ENCODE data around the gene CWC15.
"Not testable (repeated sequence)": the region's sequence is repeated elsewhere in the genome, so short reads cannot be mapped to it uniquely, and the experiment has no call there.

CWC15 gene

DNA sequence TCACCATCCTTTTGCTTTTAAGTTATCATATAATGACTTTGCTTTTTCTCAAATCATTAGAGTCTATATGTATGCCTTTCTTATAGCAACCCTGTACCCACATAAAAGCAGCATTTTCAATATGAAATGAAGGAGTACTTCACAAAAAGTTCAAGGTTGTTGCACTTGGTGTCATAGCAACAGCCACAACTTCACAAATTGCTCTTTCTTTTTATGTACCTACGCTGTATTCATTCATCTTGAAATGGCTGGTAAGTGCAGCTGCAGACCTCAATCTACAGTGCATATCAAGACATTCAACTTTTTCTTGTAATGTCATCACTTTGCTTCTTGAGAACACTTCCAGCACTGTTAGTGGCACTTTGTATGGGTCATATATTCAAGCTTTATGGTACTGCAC is 18.6 kb downstream of the CWC15 start:
- no peak for DNase-seq (ENCODE audit: low read depth in 2 of 2)

DNA sequence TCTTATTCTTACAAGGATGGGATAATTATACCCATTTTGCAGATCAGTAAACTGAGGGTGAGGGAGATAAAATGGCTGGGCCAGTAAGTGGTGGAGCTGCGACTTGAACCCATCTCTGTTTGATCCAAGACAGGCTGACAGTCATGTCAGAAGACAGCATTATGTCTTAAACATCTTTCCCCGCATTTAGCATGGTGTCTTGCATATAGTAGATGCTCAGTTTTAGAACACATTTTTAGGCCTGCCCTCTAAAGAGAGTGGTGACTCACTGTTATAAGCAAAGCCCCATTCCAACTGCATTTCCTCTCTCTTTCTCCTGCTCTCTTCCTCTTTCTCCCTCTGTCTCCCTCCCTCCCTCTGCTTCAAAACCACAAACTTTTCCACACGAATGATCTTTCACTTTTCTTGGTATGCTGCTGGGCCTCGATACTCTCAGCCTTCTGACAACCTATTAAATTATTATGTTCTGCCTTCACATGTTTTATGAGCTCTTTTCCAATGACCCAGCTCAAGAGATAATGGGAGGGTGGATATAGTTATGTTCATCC is 25.2 kb downstream of the CWC15 start:
- peak; percentile 78 to 79 for DNase-seq (ENCODE audit: low read depth in 2 of 2)

DNA sequence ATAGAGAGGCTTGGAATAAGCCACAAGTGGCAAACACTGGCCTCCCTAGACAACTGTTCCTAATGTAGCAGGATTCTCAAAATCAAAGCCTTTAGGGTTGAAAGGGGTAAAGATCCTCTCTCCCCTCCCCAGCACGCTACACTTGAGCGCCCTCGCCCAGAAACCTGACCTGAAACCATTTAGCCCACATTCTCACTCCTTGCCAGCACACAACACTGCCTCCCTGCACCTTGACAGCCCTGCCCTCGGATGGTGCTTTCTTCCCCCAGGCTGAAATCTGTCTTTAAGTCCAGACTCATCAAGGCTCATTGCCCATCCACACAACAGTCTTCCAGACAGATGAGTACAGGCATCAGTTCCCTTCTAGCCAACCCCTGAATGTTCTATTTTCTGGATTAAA is 26.5 kb downstream of the CWC15 start:
- no peak for DNase-seq (ENCODE audit: low read depth in 2 of 2)

DNA sequence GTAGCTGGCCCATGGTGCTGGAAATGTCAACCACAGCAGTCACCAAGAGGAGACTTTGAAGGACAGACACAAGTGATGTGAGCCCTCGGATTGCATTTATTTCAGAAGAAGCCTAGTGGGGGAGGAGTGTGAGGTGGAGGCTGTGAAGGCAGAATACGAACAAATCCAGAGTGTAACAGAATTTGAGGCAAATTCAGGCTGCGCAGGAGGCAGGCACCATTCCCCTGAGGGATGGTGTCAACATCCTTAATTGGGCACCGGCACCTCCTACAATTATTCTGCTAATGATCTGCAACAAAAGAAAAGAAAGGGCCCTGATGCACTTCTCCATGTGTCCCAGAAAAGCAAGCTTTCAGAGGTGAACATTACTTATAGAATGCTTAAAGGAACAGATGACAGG is 32.2 kb downstream of the CWC15 start:
- DNase-seq (ENCODE audit: low read depth in 2 of 2), result no peak

DNA sequence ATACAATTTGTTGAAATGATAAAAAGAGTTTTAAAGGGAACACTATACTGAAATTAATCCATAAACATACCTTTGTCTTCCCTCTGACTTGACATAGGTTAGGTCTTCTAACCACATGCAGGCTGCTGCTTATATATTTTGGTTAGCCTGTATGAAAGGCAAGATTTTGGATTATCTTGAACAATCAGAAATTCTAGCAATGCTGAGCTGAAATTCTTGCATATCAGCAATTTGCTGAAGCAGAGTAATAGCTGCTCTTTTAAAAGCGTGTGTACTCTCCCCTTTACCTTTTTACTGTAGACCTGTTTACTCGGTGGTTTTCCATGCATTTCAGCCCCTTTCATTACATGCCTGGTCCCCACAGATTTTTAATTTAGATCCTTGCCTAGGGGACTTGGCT is 34.0 kb downstream of the CWC15 start:
- no peak for DNase-seq (ENCODE audit: low read depth in 2 of 2)

DNA sequence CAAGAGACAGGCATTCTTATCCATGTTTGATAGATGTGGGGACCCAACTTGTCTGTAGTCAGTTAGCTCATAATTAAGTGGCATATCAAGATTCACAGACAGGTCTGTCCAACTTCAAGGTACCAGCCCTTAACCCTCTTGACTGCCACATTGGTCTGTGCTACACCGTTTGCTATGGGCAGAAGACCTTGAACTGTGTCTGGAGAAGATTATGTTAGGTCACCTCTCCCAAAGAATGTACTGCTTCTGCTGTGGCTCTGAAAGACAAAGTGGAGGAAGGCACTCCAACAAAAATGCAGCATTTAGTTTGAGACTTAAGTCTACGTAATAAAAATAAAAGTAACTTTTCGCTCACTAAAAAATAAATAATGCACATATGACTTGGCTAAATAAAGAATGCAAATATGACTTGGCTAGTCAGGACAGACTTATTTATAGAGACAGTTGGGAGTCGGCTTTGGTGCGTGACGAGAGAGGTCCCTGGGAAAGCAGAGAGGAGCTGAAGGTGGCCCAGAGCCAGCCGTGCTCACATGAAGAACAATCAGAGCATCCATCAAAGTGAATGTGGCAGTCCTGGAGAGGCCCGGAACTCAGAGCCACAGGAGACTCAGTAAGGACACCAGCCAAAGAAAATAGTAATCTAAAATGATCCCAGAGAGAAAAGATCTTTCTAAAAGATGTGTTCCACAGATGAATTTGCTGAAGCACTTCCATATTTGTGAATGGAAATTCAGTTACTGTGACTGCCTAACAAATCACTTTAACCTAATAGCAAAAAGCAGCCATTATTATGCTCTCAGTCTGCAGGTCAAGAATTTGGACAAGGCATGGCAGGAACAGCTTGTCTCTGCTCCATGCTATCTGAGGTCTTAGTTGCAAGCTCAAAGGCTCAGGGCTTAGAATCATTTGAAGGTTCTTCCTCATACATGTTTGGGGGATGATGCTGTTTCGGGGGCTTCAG is 35.0 kb downstream of the CWC15 start:
- DNase-seq (ENCODE audit: low read depth in 2 of 2), result peak; percentile 82 to 87

DNA sequence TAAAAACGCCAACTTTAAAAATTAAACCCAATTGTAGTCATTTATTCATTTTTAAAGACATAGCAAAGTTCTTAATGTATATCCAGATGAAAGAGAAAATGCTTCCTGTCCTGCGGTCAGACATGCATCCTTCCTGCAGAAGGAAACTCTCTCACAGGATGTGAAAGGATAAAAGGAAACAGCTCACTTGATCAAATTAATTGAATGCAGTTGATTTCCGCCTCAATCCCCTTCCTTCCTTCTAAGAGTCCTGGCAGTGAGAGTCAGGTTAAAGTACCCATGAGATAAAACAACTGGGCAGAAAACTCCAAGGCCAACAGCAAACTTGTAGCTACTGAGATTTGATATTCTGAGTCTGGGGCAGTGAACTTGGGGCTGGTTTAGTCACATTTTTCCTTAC is 38.5 kb downstream of the CWC15 start:
- DNase-seq (ENCODE audit: low read depth in 2 of 2), result no peak

DNA sequence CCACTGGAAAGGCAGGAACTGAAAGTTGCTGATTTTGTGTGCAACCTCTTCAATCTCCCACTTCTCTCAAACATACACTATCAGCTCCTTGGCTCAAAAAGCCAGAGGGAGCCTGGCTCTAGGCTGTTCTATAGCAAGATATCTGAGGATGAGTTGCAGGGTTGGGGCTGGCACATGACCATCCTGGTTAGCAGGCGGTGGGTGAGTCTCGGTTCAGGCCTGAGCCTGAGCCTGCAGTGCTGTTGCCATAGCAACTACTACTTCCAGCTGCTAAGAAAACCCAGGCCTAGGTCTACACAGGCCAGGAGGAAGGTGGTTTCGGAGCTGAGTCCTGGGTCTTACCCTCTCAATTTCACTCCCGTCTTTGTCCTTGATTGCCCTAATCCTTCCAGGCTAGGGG is 39.0 kb downstream of the CWC15 start:
- DNase-seq (ENCODE audit: low read depth in 2 of 2), result no peak

DNA sequence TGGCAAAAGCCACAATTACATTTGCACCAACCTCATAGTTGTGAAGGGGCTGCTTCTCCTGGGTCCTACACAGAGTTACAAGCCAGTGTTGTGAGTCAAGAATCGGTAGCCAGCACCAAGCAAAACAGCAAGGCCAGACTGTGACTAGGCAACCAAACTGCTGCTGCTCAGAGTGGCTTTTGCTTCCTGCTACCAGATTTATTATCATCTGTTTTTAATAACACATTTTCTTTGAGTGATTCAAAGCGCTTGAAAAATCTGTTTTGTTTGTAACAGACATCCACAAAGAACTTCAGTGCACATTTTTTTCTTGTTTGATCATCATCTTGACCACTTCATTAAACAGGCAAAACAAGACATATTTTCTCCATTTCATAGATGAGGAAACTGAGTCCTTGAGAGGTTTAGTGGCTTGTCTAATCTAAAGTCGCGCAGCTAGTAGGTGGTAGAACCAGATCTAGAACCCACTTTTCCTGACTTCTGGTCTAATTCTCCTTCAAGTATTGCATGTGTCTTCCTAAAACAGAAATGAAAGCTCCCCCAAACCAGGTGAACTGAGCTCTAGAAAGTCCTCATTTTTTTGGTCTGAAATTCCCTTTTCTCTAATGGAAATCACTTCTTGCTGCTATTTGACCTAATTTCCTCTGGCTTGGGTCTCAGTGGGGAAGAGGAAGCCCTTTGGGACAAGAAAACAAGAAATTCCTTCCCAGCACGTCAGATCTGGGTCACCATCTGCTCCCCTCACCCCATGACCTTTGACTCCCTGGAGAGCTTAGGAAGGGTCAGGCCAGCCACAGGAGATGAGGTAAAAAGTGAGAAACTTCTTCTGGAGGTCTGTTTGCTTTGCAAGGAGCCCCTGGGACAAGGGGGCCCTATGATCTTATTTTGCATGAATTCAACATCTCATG is 39.9 kb downstream of the CWC15 start:
- DNase-seq (ENCODE audit: low read depth in 2 of 2), result peak; percentile 95 to 96

DNA sequence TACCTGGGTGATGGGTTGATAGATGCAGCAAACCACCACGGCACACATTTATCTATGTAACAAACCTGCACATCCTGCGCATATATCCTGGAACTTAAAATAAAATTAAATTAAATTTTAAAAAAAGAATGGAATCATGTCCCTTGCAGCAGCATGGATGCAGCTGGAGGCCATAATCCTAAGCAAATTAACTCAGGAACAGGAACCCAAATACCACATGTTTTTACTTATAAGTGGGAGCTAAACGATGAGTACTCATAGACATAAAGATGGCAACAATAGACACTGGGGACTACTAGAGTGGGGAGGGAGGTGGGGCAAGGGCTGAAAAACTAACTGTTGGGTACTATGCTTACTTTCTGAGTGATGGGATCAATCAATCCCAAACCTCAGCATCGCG is 40.9 kb downstream of the CWC15 start:
- DNase-seq (ENCODE audit: low read depth in 2 of 2), result no peak

DNA sequence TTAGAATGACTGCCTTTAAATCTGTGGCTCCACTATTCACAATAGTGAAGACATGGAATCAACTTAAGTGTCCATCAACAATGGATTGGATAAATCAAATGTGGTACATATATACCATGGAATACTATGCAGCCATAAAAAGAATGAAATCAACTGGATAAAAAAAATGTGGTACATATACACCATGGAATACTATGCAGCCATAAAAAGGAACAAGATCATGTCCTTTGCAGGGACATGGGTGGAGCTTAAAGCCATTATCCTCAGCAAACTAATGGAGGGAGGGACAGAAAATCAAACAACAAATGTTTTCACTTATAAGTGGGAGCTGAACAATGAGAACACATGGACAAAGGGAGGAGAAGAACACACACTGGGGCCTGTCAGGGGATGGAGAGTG is 41.3 kb downstream of the CWC15 start:
- DNase-seq (ENCODE audit: low read depth in 2 of 2), result not testable (repeated sequence)

DNA sequence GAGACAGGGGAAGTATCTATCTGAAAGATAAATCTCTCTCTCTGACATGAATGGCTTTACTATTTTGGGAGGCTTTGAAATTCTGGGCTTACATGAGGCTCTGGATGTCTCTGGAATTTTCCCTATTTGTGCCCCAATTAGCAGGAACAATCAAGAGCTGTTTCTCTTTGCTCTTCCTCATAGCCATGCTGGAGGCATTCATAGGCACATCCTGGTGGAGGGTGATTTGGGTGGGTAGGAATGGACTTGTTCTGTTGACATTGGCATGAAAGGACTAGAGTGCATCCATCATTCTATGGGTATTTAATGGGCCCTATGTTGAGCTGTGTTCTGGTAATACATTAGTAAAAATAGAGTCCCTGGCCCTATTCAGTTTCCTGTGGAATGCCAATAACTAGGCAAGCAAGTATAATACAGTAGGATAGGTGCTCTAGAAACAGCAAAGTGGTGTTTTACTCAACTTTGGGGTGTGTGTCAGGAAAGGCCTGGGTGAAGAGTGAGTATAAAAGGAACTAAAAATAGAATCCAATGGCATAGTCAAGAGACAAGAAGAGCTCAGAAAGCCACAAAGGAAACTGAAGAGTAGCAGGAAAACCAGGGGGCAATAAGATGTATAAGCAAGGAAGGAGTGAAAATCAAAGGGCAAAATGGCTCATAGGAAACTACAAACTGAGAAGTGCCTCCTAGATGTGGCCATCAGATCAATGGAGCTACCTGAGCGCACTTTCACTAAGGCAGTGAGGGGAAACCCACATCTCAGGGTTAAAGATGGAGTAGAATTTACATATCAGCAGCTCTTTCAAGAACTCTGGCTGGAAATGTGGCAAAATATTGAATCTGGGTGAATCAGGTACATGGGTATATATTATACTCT is 45.0 kb downstream of the CWC15 start:
- no peak for DNase-seq (ENCODE audit: low read depth in 2 of 2)

DNA sequence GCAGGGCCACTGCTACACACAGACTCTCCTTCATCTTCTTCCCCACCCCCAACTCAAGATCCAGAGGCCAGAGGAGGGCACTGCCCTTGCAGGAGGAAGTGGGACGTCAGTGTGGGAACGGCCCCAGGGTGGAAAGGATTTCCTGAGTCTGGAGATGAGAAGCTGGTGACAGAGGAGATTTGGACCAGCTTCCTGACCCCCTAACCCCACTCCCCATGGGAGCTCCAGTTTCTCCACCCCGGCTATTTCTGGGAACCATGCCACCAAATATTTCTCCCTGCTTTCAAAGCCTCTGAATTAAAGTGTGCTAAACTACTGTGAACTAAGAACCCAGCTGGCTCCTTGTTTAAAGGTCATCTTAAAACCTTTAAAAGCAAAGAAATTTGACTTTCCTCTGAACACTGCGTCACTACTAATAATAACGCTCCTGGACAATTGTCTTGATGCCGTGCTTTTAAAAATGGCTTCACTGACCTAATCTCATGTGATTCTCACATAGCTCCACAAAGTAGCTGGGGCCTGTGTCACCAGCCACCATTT is 46.6 kb downstream of the CWC15 start:
- DNase-seq (ENCODE audit: low read depth in 2 of 2), result peak; percentile 75

DNA sequence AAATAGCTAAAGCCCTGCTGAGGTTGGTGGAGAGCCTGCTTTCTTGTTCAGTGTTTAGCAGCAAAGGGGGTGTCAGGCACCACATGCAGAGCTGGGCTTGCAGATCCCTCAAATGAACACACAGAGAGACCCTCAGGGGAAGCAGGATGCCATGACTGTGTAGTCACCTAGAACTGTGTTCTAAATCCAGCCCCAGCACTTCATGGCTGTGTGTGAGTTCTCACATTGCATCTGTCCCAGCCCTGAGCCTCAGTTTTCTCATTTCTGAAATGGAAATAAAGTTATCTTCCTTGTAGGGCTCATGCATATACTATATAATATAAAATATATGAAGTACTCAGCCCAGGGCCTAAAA is 47.1 kb downstream of the CWC15 start:
- no peak for DNase-seq (ENCODE audit: low read depth in 2 of 2)

DNA sequence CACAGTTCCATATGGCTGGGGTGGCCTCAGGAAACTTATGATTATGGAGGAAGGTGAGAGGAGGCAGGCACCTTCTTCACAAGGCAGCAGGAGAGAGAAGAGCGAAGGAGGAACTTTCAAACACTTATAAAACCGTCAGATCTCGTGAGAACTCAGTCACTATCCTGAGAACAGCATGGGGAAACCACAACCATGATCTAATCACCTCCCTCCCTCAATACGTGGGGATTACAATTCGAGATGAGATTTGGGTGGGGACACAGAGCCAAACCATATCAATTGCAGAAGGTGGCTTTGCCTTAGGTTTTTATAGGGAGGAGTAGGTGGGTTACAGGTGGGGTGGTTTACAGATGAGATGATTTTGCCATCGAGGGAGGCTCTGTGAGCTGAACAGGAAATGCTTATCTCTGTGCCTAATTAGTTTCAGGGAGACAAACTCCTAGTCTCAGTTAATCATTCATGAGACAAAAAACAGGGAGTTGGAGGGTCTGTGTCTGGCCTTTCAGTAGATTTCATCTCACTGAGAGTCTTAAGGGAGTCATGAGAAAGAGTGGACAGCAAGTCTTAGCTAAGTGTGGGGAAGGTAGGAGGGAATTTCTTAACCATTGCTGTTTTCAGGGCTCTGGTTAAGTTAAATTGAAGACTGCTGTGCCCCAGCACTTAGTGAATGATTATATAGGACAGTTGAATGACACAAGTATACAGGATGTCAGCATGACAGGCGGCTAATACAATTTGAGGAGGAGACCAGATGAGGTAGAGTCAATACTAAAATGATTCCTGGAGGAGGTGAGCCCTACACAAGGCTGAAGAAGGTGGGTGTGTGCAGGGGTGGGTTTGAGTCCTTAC is 47.7 kb downstream of the CWC15 start:
- no peak for DNase-seq (ENCODE audit: low read depth in 2 of 2)

DNA sequence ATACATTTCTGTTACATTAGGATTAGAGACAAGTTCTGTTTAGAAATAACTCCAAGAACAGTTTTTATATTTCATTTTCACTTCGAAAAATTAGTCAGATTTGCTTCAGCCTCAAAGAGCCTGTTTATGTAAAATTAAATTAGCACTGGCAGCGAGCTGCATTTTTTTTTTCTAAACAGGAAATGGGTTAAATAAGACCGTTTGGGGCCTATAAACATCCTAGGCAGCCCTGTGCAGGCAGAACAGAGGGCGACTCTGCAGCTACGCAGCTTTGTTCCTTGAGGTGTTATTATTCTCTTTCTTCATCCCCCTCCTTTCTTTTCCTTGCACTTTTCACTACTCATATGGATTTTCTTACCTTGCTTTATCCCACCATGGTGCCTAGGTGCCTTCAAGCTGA is 48.7 kb downstream of the CWC15 start:
- DNase-seq (ENCODE audit: low read depth in 2 of 2), result no peak

DNA sequence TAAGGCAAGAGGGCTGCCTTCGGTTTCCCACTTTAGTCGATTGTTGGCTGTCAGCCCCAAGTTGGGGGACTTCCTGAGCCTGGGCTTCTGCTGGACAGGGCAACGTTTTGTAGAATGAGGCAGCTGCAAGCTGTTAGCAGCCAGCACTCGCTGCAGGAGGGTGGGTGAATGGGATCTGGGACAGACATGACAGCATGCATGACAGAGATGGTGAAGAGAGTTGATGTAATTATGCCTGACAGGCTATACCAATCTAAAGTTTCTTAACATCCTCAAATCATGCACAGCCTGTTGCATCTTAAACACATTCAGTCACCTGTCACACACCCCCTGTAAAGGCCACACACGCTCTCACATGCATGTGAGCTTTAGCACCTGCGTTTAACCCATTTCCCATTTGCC is 49.2 kb downstream of the CWC15 start:
- DNase-seq (ENCODE audit: low read depth in 2 of 2), result no peak

DNA sequence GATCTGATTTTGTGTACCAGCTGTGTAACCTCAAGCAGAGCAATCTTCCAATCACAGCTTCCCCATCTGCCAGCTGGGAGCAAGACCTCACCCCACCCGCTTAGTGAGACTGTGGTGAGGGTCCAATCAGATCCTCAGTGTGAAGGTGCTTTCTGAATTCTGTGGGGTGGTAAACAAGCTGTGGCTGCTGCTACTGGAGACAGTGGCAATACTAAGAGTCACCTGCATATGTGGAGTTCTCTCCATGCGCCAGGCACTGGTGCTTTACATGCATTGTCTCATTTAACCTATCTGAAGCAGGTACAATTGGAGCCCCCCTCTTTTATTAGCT is 50.4 kb downstream of the CWC15 start:
- DNase-seq (ENCODE audit: low read depth in 2 of 2), result no peak

DNA sequence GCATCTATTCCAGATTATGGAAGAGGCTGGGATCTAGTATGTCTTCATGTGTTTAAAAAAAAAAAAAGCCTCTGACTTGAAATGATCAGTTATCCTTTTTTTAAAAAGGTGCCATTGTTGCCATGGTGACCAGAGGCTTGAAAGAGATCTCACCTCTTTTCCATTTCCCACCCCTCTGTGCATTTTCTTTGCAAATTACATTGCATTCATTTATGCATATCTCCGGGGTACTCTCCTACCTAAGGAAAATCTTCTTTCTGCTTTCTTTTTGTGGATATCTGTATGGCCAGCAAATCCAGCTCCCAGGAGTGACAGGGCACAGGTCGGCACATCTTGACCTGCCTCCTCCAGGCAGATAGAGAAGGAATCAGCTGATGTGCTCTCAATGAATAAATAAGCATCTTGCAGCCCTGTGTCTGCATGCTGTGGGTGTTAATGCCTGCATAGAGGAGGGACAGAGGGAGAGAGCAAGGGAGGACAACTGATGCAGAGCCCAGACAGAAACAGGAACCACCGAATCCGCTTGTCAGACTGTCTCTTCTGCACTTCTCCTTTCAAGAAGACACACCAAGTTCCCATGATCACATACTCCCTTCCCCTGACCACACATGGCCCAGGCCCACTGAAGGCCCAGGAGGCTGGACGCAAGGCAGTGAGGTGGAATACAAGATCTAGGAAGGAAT is 50.9 kb downstream of the CWC15 start:
- DNase-seq (ENCODE audit: low read depth in 2 of 2), result no peak

DNA sequence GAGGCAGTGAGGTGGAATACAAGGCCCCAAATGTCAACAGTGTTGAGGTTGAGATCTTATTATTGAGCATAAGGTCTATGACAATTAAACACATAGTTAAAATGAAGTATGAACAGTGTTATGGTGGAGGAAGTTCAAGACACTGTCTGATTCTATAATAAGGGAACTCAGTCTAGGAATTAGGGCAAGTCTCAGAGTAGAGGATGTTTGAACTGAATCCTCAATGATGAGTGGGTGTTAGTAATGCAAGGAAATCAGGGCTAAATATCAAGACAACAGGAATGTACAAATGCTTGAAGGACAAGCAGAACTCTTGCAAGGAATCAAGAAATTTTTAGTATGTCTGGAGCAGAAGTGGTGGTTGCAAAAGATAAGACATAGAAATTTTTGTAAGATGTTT is 53.0 kb downstream of the CWC15 start:
- DNase-seq (ENCODE audit: low read depth in 2 of 2), result no peak

All from fibroblast of skin of left biceps (primary cell).